Stimulated activated CD8-positive, alpha-beta memory T cell treated with anti-CD3 and anti-CD28 coated beads, Interleukin-4, amount 100 ng/mL, for 48 hours (primary cell): ENCODE measurements around the gene TBX1.

Source experiments
- DNase-seq: peaks from one replicate; pipeline ENCODE4 v3.0.0-alpha.2; 2020

The TBX1 gene

DNA sequence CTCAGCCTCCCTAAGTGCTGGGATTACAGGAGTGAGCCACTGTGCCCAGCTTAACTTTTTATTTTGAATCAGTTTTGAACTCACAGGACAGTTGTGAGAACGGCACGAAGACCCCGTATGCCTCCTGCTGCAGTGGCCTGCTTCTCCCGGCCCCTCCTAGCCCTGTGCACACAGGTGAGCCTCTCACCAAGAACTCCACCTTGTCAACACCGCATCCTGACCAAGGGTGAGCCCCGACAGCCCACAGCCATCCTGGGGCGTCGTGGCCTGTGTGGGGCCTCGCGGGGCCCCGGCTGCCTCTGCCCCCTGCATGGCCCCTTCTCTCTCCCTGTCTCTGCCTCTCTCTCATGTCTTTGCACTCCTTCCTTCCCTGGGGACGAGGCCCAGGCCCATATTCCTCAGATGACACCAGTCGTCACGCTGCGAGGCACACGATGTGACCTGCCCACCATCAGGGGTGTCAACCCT is 55.3 kb downstream of the TBX1 start:
- DNase-seq = no peak

- peak; percentile 10 for DNase-seq
Measured at GRCh38 chr22:19816372-19817119, 56.0 kb downstream of the TBX1 start.
